Colonic mucosa (tissue), 4 donors: ENCODE results near the gene RAN. TPM values are rescaled to one million over a fixed set of nuclear protein-coding genes. Genes with fewer than 3 reads are reported as not detected.

Experiments used
- DNase-seq: peaks from one replicate; pipeline ENCODE4 v3.0.0-alpha.2; 2020
- H3K27ac ChIP-seq: fragments of 200-600 bp; one replicate; pipeline ENCODE4 v1.8.0; 2021
- H3K27me3 ChIP-seq: fragments of 200-600 bp; one replicate; pipeline ENCODE4 v1.8.0; 2021
- H3K36me3 ChIP-seq: fragments of 200-600 bp; one replicate; pipeline ENCODE4 v1.8.0; 2021
- H3K4me1 ChIP-seq: fragments of 200-600 bp; one replicate; pipeline ENCODE4 v1.8.0; 2021; ENCODE audit warnings: mild to moderate bottlenecking
- H3K4me3 ChIP-seq: fragments of 200-600 bp; one replicate; pipeline ENCODE4 v1.8.0; 2021
- H3K9ac ChIP-seq, 2 donors: one replicate each; pipeline ENCODE4 v1.7.0; 2013; ENCODE audit warnings: control low read depth in 2 of 2, low read depth in 2 of 2, low read length in 2 of 2
- H3K9me3 ChIP-seq: fragments of 200-600 bp; one replicate; pipeline ENCODE4 v1.8.0; 2021
- intact Hi-C: fragments of 100-400 bp; cut with DNase I; formaldehyde crosslinking; loops from one replicate; pipeline ENCODE4 v1.14.1; 2022
- total RNA-seq, 2 donors: library from RNA; stranded (reverse); fragmentation: NEBNext Ultra II Directional in 1 of 2; extraction: Animal tissue kit (Norgen Biotek cat#: 25700) in 1 of 2; gene quantifications; one replicate each; pipeline ENCODE4 v1.2.1, GENCODE V29; 2021
- TF ChIP-seq, protein P1 (sequence below): fragments of 200-600 bp; IDR thresholded peaks from one replicate; pipeline ENCODE4 v1.8.0; 2022; ENCODE audit warnings: antibody characterized with exemption, mild to moderate bottlenecking
- donor health status: healthy.
- donor health status: DM: no; HTN: no; CAD: no.
- donor health status: DM: no; HTN: no; CAD: no.

The RAN gene
- total RNA-seq, 2 donors from 2014 or later: 374 to 847 TPM

DNA sequence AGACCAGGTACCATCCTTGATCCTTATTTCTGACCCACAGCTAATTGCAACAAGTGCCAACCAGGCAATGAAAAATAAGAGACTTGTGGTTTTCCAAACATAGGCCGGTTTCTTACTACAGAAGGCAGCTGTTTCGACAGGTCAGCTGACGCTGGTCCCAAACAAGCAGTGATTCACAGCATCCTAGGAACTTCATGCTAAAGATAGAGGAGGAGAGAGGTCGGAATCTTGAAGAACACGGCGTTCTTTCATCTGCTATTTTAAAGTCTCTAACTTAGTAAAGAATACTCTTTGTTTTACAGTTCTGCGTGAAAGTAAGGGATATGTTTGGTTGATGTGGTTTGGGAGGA is 53.8 kb downstream of the RAN start:
- Histone ChIP-seq H3K4me1 (no peaks in the 10 kb centered on the region), H3K9ac (no peak overlapping the region), H3K27ac (no peak overlapping the region), H3K36me3 (no peaks in the 10 kb centered on the region), H3K27me3 (no peaks in the 10 kb centered on the region), H3K4me3 (no peak overlapping the region), H3K9me3 (no peaks in the 10 kb centered on the region)
- intact Hi-C loops: no loop called here
- no peak for DNase-seq
- TF ChIP-seq, protein P1, sequence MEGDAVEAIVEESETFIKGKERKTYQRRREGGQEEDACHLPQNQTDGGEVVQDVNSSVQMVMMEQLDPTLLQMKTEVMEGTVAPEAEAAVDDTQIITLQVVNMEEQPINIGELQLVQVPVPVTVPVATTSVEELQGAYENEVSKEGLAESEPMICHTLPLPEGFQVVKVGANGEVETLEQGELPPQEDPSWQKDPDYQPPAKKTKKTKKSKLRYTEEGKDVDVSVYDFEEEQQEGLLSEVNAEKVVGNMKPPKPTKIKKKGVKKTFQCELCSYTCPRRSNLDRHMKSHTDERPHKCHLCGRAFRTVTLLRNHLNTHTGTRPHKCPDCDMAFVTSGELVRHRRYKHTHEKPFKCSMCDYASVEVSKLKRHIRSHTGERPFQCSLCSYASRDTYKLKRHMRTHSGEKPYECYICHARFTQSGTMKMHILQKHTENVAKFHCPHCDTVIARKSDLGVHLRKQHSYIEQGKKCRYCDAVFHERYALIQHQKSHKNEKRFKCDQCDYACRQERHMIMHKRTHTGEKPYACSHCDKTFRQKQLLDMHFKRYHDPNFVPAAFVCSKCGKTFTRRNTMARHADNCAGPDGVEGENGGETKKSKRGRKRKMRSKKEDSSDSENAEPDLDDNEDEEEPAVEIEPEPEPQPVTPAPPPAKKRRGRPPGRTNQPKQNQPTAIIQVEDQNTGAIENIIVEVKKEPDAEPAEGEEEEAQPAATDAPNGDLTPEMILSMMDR: no peak

Other genes starting within 250 kb of the RAN start
- 1 to 10 TPM; 4.8 to 5.6 TPM for gene RIMBP2, start 155.8 kb upstream of the RAN start, total RNA-seq
- 1 to 10 TPM; 2.1 to 4.8 TPM for gene STX2, start 32.8 kb upstream of the RAN start, total RNA-seq
- gene ADGRD1, start 81.8 kb downstream of the RAN start, total RNA-seq: 1 to 10 TPM; 3.5 to 3.6 TPM